HCT116 (cell line): ENCODE measurements around the gene GPA33. TPM values are rescaled to one million over a fixed set of nuclear protein-coding genes. Genes with fewer than 3 reads are reported as not detected.

Experiments
- ATAC-seq: fragments of 200-7000 bp; cut with Tn5 transposase; 2 replicates; pipeline ENCODE4 v1.9.1; 2020; ENCODE audit warnings: mild to moderate bottlenecking, moderate library complexity
- BruUV-seq: library from RNA; stranded (reverse); fragments of 400-500 nt; replicated peaks from 2 replicates; lab custom pipeline; 2021; lab: Mats Ljungman, UMichigan
- CTCF ChIA-PET: fragments of 300-600 bp; sonication (Branson Sonifier 250); formaldehyde crosslinking; loops from one replicate; lab custom pipeline; 2021; ENCODE audit warnings: antibody characterized with exemption; lab: Charles Lee
- POLR2A ChIA-PET: fragments of 300-600, 350-600 bp; sonication (Branson Sonifier 250); formaldehyde crosslinking; loops from one replicate; lab custom pipeline; 2021; ENCODE audit warnings: antibody characterized with exemption; lab: Charles Lee
- RAD21 ChIA-PET, 2 experiments: fragments of 300-600 bp; sonication (Branson Sonifier 250); formaldehyde crosslinking; loops; one replicate each; lab custom pipeline; 2023; ENCODE audit warnings: low total read pairs in 2 of 2; ENCODE audit not compliant: uncharacterized antibody in 2 of 2, unreplicated experiment in 2 of 2, low non-redundant PET in 1 of 2; lab: Charles Lee
- DNase-seq: peaks from one replicate; pipeline ENCODE4 v3.0.0-alpha.2; 2010; ENCODE audit warnings: low read depth, low spot score
- H2AFZ ChIP-seq: fragments of 200-600 bp; shearing (Covaris generic), sonication (generic); 2 replicates; pipeline ENCODE4 v1.6.1; 2017; ENCODE audit warnings: low read depth, mixed run types, mixed read lengths, antibody characterized with exemption, low read length; ENCODE audit not compliant: poor library complexity, severe bottlenecking
- H3K27ac ChIP-seq: 2 replicates; pipeline ENCODE4 v1.5.1; 2012; ENCODE audit warnings: low read depth, low read length
- H3K27me3 ChIP-seq: fragments of 200-600 bp; sonication (generic); 2 replicates; pipeline ENCODE4 v1.6.1; 2016; ENCODE audit warnings: mixed run types, low read length, mixed read lengths; ENCODE audit not compliant: insufficient read depth
- H3K36me3 ChIP-seq, 2 experiments: fragments of 200-500 bp in 1 of 2; fragments of 200-600 bp in 1 of 2; sonication (Bioruptor generic) in 1 of 2; sonication (generic) in 1 of 2; 2 replicates each; pipeline versions ENCODE4 v1.5.1 to v1.6.1; 2014 to 2016; ENCODE audit warnings: low read length in 2 of 2, inconsistent platforms in 1 of 2, mixed read lengths in 1 of 2, mixed run types in 1 of 2; ENCODE audit not compliant: insufficient read depth in 2 of 2, control insufficient read depth in 1 of 2
- H3K4me1 ChIP-seq, 2 experiments: fragments of 200-600 bp in 1 of 2; sonication (generic) in 1 of 2; 2 replicates each; pipeline versions ENCODE4 v1.5.1 to v1.6.1; 2012 to 2017; ENCODE audit warnings: low read length in 2 of 2, inconsistent platforms in 1 of 2, mild to moderate bottlenecking in 1 of 2, mixed read lengths in 1 of 2, mixed run types in 1 of 2, moderate library complexity in 1 of 2; ENCODE audit not compliant: insufficient read depth in 2 of 2, control insufficient read depth in 1 of 2
- H3K4me2 ChIP-seq: fragments of 200-600 bp; sonication (generic); 2 replicates; pipeline ENCODE4 v1.6.1; 2017; ENCODE audit warnings: mixed run types, low read length, mixed read lengths
- H3K4me3 ChIP-seq, 2 experiments: fragments of 200-600 bp in 1 of 2; sonication (generic) in 1 of 2; replicated peaks in 1 of 2; 2 replicates each; pipeline ENCODE4 v1.5.1; 2011 to 2016; ENCODE audit warnings: low read length in 2 of 2, control low read depth in 1 of 2, low read depth in 1 of 2, mild to moderate bottlenecking in 1 of 2, mixed read lengths in 1 of 2, mixed run types in 1 of 2
- H3K79me2 ChIP-seq: fragments of 200-600 bp; sonication (generic); 2 replicates; pipeline ENCODE4 v1.6.1; 2017; ENCODE audit warnings: mild to moderate bottlenecking, mixed run types, low read length, moderate library complexity, mixed read lengths; ENCODE audit not compliant: insufficient read depth
- H3K9ac ChIP-seq: fragments of 200-600 bp; sonication (generic); 2 replicates; pipeline ENCODE4 v1.6.1; 2016; ENCODE audit warnings: low read length, mixed read lengths
- H3K9me2 ChIP-seq: fragments of 200-600 bp; sonication (generic), shearing (Covaris generic); 2 replicates; pipeline ENCODE4 v1.6.1; 2017; ENCODE audit warnings: mixed run types, mild to moderate bottlenecking, moderate library complexity; ENCODE audit not compliant: insufficient read depth
- H3K9me3 ChIP-seq, 2 experiments: fragments of 200-500 bp in 1 of 2; fragments of 200-600 bp in 1 of 2; sonication (Bioruptor generic) in 1 of 2; sonication (generic) in 1 of 2; 2 replicates each; pipeline ENCODE4 v1.6.1; 2014 to 2017; ENCODE audit warnings: low read length in 2 of 2, mixed read lengths in 2 of 2, inconsistent platforms in 1 of 2, low read depth in 1 of 2, mild to moderate bottlenecking in 1 of 2, mixed run types in 1 of 2, moderate library complexity in 1 of 2; ENCODE audit not compliant: control insufficient read depth in 1 of 2, insufficient read depth in 1 of 2
- H4K20me1 ChIP-seq: fragments of 200-600 bp; sonication (generic), shearing (Covaris generic); 2 replicates; pipeline ENCODE4 v1.6.1; 2017; ENCODE audit warnings: mixed run types, mild to moderate bottlenecking, moderate library complexity; ENCODE audit not compliant: insufficient read depth
- ATF3 ChIP-seq: IDR thresholded peaks from 2 replicates; pipeline ENCODE4 v1.6.1; 2012
- EGR1 ChIP-seq: IDR thresholded peaks from 2 replicates; pipeline ENCODE4 v1.6.1; 2012; ENCODE audit warnings: low read depth
- EZH2 ChIP-seq: fragments of 200-600 bp; sonication (generic); IDR thresholded peaks from 2 replicates; pipeline ENCODE4 v1.6.1; 2017; ENCODE audit warnings: antibody characterized with exemption, mixed run types
- EZH2phosphoT487 ChIP-seq: fragments of 200-600 bp; IDR thresholded peaks from 2 replicates; pipeline ENCODE4 v1.6.1; 2018; ENCODE audit warnings: antibody characterized with exemption, borderline replicate concordance
- JUND ChIP-seq: IDR thresholded peaks from 2 replicates; pipeline ENCODE4 v1.6.1; 2012
- MAX ChIP-seq: IDR thresholded peaks from 2 replicates; pipeline ENCODE4 v1.6.1; 2012
- POLR2A ChIP-seq: IDR thresholded peaks from 2 replicates; pipeline ENCODE4 v1.7.0; 2011; ENCODE audit warnings: borderline replicate concordance; ENCODE audit not compliant: insufficient read depth, insufficient read length; ENCODE audit errors: extremely low read depth
- POLR2AphosphoS5 ChIP-seq: IDR thresholded peaks from 2 replicates; pipeline ENCODE4 v1.6.1; 2011; ENCODE audit warnings: mild to moderate bottlenecking, low read depth, low read length, moderate library complexity
- REST ChIP-seq: IDR thresholded peaks from 2 replicates; pipeline ENCODE4 v1.6.1; 2012; ENCODE audit warnings: low read depth
- SIN3A ChIP-seq: IDR thresholded peaks from 2 replicates; pipeline ENCODE4 v1.6.1; 2012; ENCODE audit warnings: low read depth
- SP1 ChIP-seq: IDR thresholded peaks from 2 replicates; pipeline ENCODE4 v1.6.1; 2012; ENCODE audit warnings: low read depth
- SRF ChIP-seq: IDR thresholded peaks from 2 replicates; pipeline ENCODE4 v1.6.1; 2012; ENCODE audit warnings: low read depth
- TCF7L2 ChIP-seq: IDR thresholded peaks from 2 replicates; pipeline ENCODE4 v1.7.0; 2011; ENCODE audit warnings: borderline replicate concordance, inconsistent platforms; ENCODE audit not compliant: insufficient read depth, insufficient read length; ENCODE audit errors: extremely low read depth
- YY1 ChIP-seq: IDR thresholded peaks from 2 replicates; pipeline ENCODE4 v1.6.1; 2011; ENCODE audit warnings: low read length, low read depth, moderate library complexity, mild to moderate bottlenecking; ENCODE audit not compliant: insufficient replicate concordance; ENCODE audit errors: extremely low read depth
- ZBTB33 ChIP-seq: IDR thresholded peaks from 2 replicates; pipeline ENCODE4 v1.6.1; 2011; ENCODE audit warnings: mild to moderate bottlenecking, low read length, moderate library complexity; ENCODE audit not compliant: insufficient replicate concordance; ENCODE audit errors: extremely low read depth
- intact Hi-C: fragments of 100-400 bp; cut with micrococcal nuclease; formaldehyde crosslinking; loops from 2 replicates; pipeline ENCODE4 v1.10.0; 2022
- total RNA-seq: library from RNA; stranded (reverse); gene quantifications from one replicate; pipeline ENCODE4 v1.2.1, GENCODE V29; 2021; ENCODE audit not compliant: unreplicated experiment
- TF ChIP-seq, protein P1 (sequence below), 3 experiments: fragments of 200-600 bp in 1 of 3; sonication (generic) in 1 of 3; IDR thresholded peaks in 2 of 3; conservative IDR thresholded peaks in 1 of 3; 2 replicates each; pipeline ENCODE4 v1.5.1; 2012 to 2017; ENCODE audit warnings: low read depth in 2 of 3, low read length in 2 of 3, antibody characterized with exemption in 1 of 3, borderline replicate concordance in 1 of 3, control low read depth in 1 of 3, mild to moderate bottlenecking in 1 of 3, mixed read lengths in 1 of 3, mixed run types in 1 of 3, moderate library complexity in 1 of 3; ENCODE audit not compliant: insufficient read depth in 1 of 3

The GPA33 gene
- total RNA-seq, 1 experiment from 2014 or later, result 0.22 TPM

- H3K4me2 ChIP-seq, result no peak overlapping the region
- H3K27ac ChIP-seq, result no peak overlapping the region
- no peak for ATAC-seq
- H3K27me3 ChIP-seq, result no peaks in the 10 kb centered on the region
- no peaks in the 10 kb centered on the region for H3K9me2 ChIP-seq
- no peaks in the 10 kb centered on the region for H3K9me3 ChIP-seq
- H2AFZ ChIP-seq, result no peak overlapping the region
- TF ChIP-seq POLR2A (no peak), SIN3A (no peak), TCF7L2 (no peak), SP1 (no peak), ZBTB33 (no peak), SRF (no peak), EZH2 (no peak), JUND (no peak), ATF3 (no peak), EZH2phosphoT487 (no peak), REST (no peak), EGR1 (no peak), MAX (no peak), POLR2AphosphoS5 (no peak), YY1 (no peak)
- TF ChIP-seq, protein P1, sequence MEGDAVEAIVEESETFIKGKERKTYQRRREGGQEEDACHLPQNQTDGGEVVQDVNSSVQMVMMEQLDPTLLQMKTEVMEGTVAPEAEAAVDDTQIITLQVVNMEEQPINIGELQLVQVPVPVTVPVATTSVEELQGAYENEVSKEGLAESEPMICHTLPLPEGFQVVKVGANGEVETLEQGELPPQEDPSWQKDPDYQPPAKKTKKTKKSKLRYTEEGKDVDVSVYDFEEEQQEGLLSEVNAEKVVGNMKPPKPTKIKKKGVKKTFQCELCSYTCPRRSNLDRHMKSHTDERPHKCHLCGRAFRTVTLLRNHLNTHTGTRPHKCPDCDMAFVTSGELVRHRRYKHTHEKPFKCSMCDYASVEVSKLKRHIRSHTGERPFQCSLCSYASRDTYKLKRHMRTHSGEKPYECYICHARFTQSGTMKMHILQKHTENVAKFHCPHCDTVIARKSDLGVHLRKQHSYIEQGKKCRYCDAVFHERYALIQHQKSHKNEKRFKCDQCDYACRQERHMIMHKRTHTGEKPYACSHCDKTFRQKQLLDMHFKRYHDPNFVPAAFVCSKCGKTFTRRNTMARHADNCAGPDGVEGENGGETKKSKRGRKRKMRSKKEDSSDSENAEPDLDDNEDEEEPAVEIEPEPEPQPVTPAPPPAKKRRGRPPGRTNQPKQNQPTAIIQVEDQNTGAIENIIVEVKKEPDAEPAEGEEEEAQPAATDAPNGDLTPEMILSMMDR (IDR thresholded peaks at IDR 0.05 in 2 of 3, conservative IDR thresholded peaks at IDR 0.05 in 1 of 3; ENCODE audit: borderline replicate concordance in 1 of 3, insufficient read depth in 1 of 3, low read depth in 2 of 3, low read length in 2 of 3), result no peak
- TF ChIP-seq, all 23 proteins: peak for 0
- no peak for DNase-seq
- no TSS peak for BruUV-seq
- CTCF ChIA-PET, result no interaction called here
- Histone ChIP-seq H3K36me3 (no peaks in the 10 kb centered on the region), H3K9ac (no peak overlapping the region), H3K4me3 (no peak overlapping the region), H3K79me2 (no peaks in the 10 kb centered on the region), H3K4me1 (peaks cover 0 to 7% of the 10 kb centered on the region in 2 experiments; a peak in 1 of 4 replicates), H4K20me1 (no peaks in the 10 kb centered on the region)
- RAD21 ChIA-PET, result no interaction called here
- POLR2A ChIA-PET, result no interaction called here
- intact Hi-C loops, result no loop called here
Measured at GRCh38 chr1:167135281-167135840, 45.2 kb upstream of the GPA33 start.
